Measurements from ENCODE around the gene NMT1. TPM values are rescaled to one million over a fixed set of nuclear protein-coding genes. Genes with fewer than 3 reads are reported as not detected.

NMT1 gene
- total RNA-seq, 1 experiment from 2014 or later: 152 TPM

DNA sequence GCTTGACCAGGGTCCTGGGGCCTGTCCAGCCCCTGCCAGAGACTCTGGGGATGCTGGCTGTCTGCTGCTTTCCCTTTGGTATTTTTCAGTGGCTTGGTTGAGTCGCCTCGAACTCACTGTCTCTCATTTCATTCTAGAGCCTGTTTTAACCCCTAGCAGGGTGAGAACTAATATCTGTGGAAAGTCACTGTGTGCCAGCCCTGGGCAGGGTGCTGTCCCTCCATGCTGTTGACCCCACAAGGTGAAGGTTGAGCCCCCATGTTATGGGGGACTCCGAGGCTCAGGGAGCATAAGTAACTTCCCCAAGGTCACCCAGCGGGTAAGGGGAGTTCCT is 42.6 kb upstream of the NMT1 start:
- H3K27ac Mint-ChIP-seq: no peak overlapping the region
- no peaks in the 10 kb centered on the region for H3K9me3 Mint-ChIP-seq
- ATAC-seq (no peak), DNase-seq (ENCODE audit: low spot score) (no peak)
- peak overlapping the region; percentile 94 for H3K4me3 Mint-ChIP-seq
- POLR2A ChIA-PET: interaction anchor here (0.6 to 0.8 kb wide), 2 partner anchors 35 to 98 kb away, joined by 4 to 6 read pairs; no protein-coding TSS in a partner anchor
- peaks cover 43% of the 10 kb centered on the region for H3K27me3 Mint-ChIP-seq (ENCODE audit: low read depth)
- peaks cover 34% of the 10 kb centered on the region for H3K4me1 Mint-ChIP-seq
- CTCF ChIA-PET: interaction anchor here (0.6 to 8.0 kb wide), 12 partner anchors 9 to 124 kb away, joined by 3 to 177 read pairs (median 5); partner anchors contain the start of genes ACBD4 and C1QL1
- no peaks in the 10 kb centered on the region for H3K36me3 Mint-ChIP-seq
- 0 out of 2 replicates have a peak, but pooled peaks have one; percentile 69 for TF ChIP-seq ETV6 (CRISPR knock-in tag; IDR thresholded peaks at IDR 0.05)
- TF ChIP-seq GABPB1 (CRISPR knock-in tag; IDR thresholded peaks at IDR 0.05): 0 out of 2 replicates have a peak, but pooled peaks have one; percentile 3
- no peak for TF ChIP-seq JUN (CRISPR knock-in tag; IDR thresholded peaks at IDR 0.05)
- TF ChIP-seq ZBTB43 (CRISPR knock-in tag; IDR thresholded peaks at IDR 0.05): no peak
- TF ChIP-seq NR2C2 (CRISPR knock-in tag; IDR thresholded peaks at IDR 0.05): no peak
- no peak for TF ChIP-seq ZNF138 (CRISPR knock-in tag; conservative IDR thresholded peaks at IDR 0.05)
- TF ChIP-seq, protein P1, sequence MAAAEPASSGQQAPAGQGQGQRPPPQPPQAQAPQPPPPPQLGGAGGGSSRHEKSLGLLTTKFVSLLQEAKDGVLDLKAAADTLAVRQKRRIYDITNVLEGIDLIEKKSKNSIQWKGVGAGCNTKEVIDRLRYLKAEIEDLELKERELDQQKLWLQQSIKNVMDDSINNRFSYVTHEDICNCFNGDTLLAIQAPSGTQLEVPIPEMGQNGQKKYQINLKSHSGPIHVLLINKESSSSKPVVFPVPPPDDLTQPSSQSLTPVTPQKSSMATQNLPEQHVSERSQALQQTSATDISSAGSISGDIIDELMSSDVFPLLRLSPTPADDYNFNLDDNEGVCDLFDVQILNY (CRISPR knock-in tag; IDR thresholded peaks at IDR 0.05): no peak
- no peak for TF ChIP-seq NR3C1 (CRISPR knock-in tag; conservative IDR thresholded peaks at IDR 0.05; ENCODE audit: low read depth)
- TF ChIP-seq ZNF416 (CRISPR knock-in tag; IDR thresholded peaks at IDR 0.05): no peak

- Mint-ChIP-seq H3K27me3 (ENCODE audit: low read depth) (peaks cover 43% of the 10 kb centered on the region), H3K36me3 (0 out of 2 replicates have a peak, but pooled peaks cover 2% of the 10 kb centered on the region), H3K4me1 (peaks cover 30% of the 10 kb centered on the region), H3K9me3 (no peaks in the 10 kb centered on the region), H3K4me3 (peak overlapping the region; percentile 94), H3K27ac (no peak overlapping the region)
- ATAC-seq (peak; percentile 10), DNase-seq (ENCODE audit: low spot score) (peak; percentile 38)
- peak; percentile 95 for TF ChIP-seq ZNF121 (CRISPR knock-in tag; IDR thresholded peaks at IDR 0.05)
- TF ChIP-seq HMGXB4 (CRISPR knock-in tag; IDR thresholded peaks at IDR 0.05): 0 out of 2 replicates have a peak, but pooled peaks have one; percentile 23
- TF ChIP-seq OVOL2 (CRISPR knock-in tag; IDR thresholded peaks at IDR 0.05; ENCODE audit: borderline replicate concordance): no peak
- TF ChIP-seq, protein P1 (CRISPR knock-in tag; IDR thresholded peaks at IDR 0.05): 0 out of 2 replicates have a peak, but pooled peaks have one; percentile 32
- TF ChIP-seq MLX (CRISPR knock-in tag; IDR thresholded peaks at IDR 0.05): 0 out of 2 replicates have a peak, but pooled peaks have one; percentile 31
- no peak for TF ChIP-seq SMAD4 (CRISPR knock-in tag; IDR thresholded peaks at IDR 0.05)
- peak; percentile 92 for TF ChIP-seq ZNF423 (CRISPR knock-in tag; IDR thresholded peaks at IDR 0.05)
- TF ChIP-seq, protein P2, sequence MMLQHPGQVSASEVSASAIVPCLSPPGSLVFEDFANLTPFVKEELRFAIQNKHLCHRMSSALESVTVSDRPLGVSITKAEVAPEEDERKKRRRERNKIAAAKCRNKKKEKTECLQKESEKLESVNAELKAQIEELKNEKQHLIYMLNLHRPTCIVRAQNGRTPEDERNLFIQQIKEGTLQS (CRISPR knock-in tag; conservative IDR thresholded peaks at IDR 0.05): no peak
- TF ChIP-seq, protein P3, sequence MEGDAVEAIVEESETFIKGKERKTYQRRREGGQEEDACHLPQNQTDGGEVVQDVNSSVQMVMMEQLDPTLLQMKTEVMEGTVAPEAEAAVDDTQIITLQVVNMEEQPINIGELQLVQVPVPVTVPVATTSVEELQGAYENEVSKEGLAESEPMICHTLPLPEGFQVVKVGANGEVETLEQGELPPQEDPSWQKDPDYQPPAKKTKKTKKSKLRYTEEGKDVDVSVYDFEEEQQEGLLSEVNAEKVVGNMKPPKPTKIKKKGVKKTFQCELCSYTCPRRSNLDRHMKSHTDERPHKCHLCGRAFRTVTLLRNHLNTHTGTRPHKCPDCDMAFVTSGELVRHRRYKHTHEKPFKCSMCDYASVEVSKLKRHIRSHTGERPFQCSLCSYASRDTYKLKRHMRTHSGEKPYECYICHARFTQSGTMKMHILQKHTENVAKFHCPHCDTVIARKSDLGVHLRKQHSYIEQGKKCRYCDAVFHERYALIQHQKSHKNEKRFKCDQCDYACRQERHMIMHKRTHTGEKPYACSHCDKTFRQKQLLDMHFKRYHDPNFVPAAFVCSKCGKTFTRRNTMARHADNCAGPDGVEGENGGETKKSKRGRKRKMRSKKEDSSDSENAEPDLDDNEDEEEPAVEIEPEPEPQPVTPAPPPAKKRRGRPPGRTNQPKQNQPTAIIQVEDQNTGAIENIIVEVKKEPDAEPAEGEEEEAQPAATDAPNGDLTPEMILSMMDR (IDR thresholded peaks at IDR 0.05): no peak
- ChIA-PET POLR2A (interaction anchor here (0.6 to 0.8 kb wide), 2 partner anchors 36 to 99 kb away, joined by 4 to 6 read pairs; no protein-coding TSS in a partner anchor), CTCF (interaction anchor here (0.6 to 8.0 kb wide), 15 partner anchors 10 to 124 kb away, joined by 3 to 177 read pairs (median 5); partner anchors contain the start of genes ACBD4, C1QL1 and EFTUD2)
These were observed 42.0 kb upstream of the NMT1 start for GRCh38 chr17:45018848-45019711.
